Activated T-helper 2 cell treated with anti-CD3 and anti-CD28 coated beads, Interferon-gamma antibody, Interleukin-2, Interleukin-4, amounts not matched to agents 10 μg/mL and 5 μg/mL and 100 μg/mL, durations not matched to agents 14 hours and 24 hours and 36 hours (primary cell): Measurements from ENCODE around the gene GFRA1. TPM values are rescaled to one million over a fixed set of nuclear protein-coding genes. Genes with fewer than 3 reads are reported as not detected.

ENCODE experiments used
- DNase-seq: peaks from one replicate; pipeline ENCODE4 v3.0.0; 2021; ENCODE audit warnings: low spot score
- H3K27ac Mint-ChIP-seq: one replicate; pipeline ENCODE4 v1.8.0; 2021; ENCODE audit warnings: mixed read lengths
- H3K27me3 Mint-ChIP-seq: one replicate; pipeline ENCODE4 v1.8.0; 2021; ENCODE audit warnings: low read depth, mixed read lengths
- H3K36me3 Mint-ChIP-seq: one replicate; pipeline ENCODE4 v1.8.0; 2021; ENCODE audit warnings: low read depth, mixed read lengths
- H3K4me1 Mint-ChIP-seq: one replicate; pipeline ENCODE4 v1.8.0; 2021; ENCODE audit warnings: low read depth, mixed read lengths
- H3K4me3 Mint-ChIP-seq: one replicate; pipeline ENCODE4 v1.8.0; 2021; ENCODE audit warnings: low read depth, mild to moderate bottlenecking, moderate library complexity, mixed read lengths
- H3K9me3 Mint-ChIP-seq: one replicate; pipeline ENCODE4 v1.8.0; 2021; ENCODE audit warnings: mixed read lengths
- intact Hi-C: fragments of 100-400 bp; cut with micrococcal nuclease; formaldehyde crosslinking; loops from one replicate; pipeline ENCODE4 v1.15.1; 2023
- total RNA-seq: library from RNA; stranded (reverse); gene quantifications from 2 replicates; pipeline ENCODE4 v1.2.3, GENCODE V29; 2022

GFRA1 gene
- total RNA-seq = not detected in 2 replicates

GRCh38 chr10:116272440-116273283 is at the start of gene GFRA1:
TSS of gene GFRA1 (minus strand) at chr10:116273206. CDS start at chr10:116272029, 1,177 bp downstream.
- H3K4me1 Mint-ChIP-seq = peaks cover 6% of the 10 kb centered on the region
- no peak within 1 kb of the TSS for H3K4me3 Mint-ChIP-seq
- H3K27me3 Mint-ChIP-seq = peaks cover 66% of the 10 kb centered on the region
- DNase-seq = no peak
- no peaks in the 10 kb centered on the region for H3K9me3 Mint-ChIP-seq
- intact Hi-C loops = loop anchor here (5.0 to 10.0 kb wide), 2 partner anchors 862 to 1275 kb away; partner anchors contain the start of gene VAX1
- H3K36me3 Mint-ChIP-seq = no peaks in the 10 kb centered on the region
- H3K27ac Mint-ChIP-seq = no peak within 1 kb of the TSS

GRCh38 chr10:116316503-116316902 is 43.5 kb upstream of the GFRA1 start:
- H3K4me1 Mint-ChIP-seq = no peaks in the 10 kb centered on the region
- no peaks in the 10 kb centered on the region for H3K27me3 Mint-ChIP-seq
- H3K27ac Mint-ChIP-seq = no peak overlapping the region
- no peaks in the 10 kb centered on the region for H3K9me3 Mint-ChIP-seq
- DNase-seq = no peak
- H3K36me3 Mint-ChIP-seq = no peaks in the 10 kb centered on the region
- intact Hi-C loops = no loop called here
- H3K4me3 Mint-ChIP-seq = no peak overlapping the region

DNA sequence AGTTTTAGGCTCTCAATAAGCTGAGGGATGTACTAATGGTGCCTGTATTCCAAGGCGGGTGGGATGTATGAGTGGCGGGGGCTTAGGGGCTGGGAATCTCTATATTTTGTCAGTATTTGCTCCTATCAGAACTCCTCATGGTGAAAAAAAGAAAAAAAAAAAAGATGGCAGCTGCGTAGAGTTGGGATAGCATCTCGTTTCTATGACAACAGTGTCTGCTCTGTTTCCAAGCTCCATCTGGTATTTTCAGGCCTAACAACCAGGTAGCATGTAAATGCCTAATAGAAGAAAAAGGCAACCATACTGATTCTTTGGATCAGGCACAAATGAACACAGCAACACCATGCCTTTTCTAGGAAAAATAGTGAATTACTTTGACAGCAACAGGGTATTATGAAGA is 39.5 kb upstream of the GFRA1 start:
- Mint-ChIP-seq H3K9me3 (no peaks in the 10 kb centered on the region), H3K36me3 (no peaks in the 10 kb centered on the region), H3K27ac (no peak overlapping the region), H3K4me3 (no peak overlapping the region), H3K4me1 (no peaks in the 10 kb centered on the region), H3K27me3 (no peaks in the 10 kb centered on the region)
- DNase-seq = no peak
- intact Hi-C loops = no loop called here

DNA sequence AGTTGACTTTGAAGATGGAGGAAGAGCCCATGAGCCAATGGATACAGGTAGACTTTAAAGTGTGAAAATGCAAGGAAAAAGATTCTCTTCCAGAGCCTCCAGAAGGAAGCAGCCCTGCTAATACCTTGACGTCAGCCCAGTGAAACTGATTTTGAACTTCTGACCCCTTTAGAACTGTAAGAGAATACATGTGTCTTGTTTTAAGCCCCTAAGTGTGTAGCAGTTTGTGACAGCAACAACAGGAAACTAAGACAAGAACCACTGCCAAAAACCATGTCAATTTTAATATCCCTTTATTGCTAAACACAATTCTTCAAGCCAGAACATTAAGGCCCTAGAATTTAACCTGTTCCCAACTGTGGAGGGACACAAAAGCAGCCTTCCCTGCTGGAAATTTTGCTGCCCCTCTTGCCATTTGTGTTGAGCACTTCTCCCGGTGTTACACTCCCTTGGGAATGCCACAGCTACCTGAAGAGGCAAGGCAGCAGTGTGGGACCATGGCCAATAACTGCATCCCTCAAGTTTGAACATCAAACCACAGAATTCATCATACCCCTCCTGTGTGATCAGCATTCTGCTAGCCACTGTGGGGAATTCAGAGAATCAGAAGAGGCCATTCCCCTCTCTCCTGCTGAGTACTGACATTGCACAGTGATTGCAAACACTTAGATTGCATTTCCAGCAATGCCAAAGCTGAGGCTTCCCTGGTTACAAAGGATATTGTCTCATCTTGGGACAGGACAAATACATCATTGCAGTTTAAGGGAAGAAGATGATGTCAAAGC is 38.9 kb upstream of the GFRA1 start:
- Mint-ChIP-seq H3K27ac (no peak overlapping the region), H3K4me3 (no peak overlapping the region), H3K4me1 (no peaks in the 10 kb centered on the region), H3K27me3 (no peaks in the 10 kb centered on the region), H3K36me3 (no peaks in the 10 kb centered on the region), H3K9me3 (no peaks in the 10 kb centered on the region)
- DNase-seq = no peak
- intact Hi-C loops = no loop called here

DNA sequence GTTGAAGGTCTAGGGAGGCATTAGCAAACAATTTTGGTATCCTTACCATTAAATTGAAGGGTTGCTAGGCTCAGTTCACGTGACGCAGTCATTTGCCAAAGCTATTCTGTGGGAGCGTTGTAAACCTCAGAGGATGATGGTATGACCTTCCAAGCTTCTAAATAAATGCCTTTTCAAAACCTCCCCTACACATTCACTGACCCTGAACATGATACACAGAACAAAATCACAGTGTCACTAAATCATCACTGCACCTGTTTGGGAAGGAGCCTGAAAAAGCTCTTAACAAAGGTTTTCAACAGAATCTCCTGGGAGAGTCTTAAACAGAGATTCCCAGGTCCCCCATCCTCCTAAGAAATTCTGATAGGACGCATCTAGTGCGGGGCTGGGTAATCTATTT is 38.0 kb upstream of the GFRA1 start:
- Mint-ChIP-seq H3K4me3 (no peak overlapping the region), H3K27ac (no peak overlapping the region), H3K36me3 (no peaks in the 10 kb centered on the region), H3K9me3 (no peaks in the 10 kb centered on the region), H3K27me3 (no peaks in the 10 kb centered on the region), H3K4me1 (no peaks in the 10 kb centered on the region)
- intact Hi-C loops = no loop called here
- no peak for DNase-seq

- H3K4me1 Mint-ChIP-seq = no peaks in the 10 kb centered on the region
- no peak overlapping the region for H3K4me3 Mint-ChIP-seq
- no peaks in the 10 kb centered on the region for H3K27me3 Mint-ChIP-seq
- intact Hi-C loops = no loop called here
- H3K27ac Mint-ChIP-seq = no peak overlapping the region
- no peaks in the 10 kb centered on the region for H3K36me3 Mint-ChIP-seq
- no peak for DNase-seq
- H3K9me3 Mint-ChIP-seq = peaks cover 3% of the 10 kb centered on the region
These were observed 34.4 kb upstream of the GFRA1 start for GRCh38 chr10:116307455-116307854.

DNA sequence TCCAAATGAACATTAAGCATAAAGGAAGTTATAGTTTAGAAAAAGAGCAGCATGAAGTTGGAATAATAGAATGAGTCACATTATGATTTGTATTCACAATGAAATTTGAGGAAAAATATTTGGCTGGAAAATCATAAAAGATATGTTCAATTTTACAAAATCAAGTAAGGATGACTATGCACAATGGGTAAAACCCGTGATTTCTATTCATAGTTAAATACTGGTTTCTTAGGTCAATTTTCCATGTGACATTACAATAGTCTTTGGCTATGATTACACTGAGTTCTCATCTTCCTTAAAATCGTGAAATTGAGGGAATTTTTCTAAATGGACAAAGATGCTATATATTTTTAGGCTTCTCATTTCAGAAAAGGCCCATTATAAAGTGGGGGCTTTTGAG is 33.8 kb upstream of the GFRA1 start:
- H3K9me3 Mint-ChIP-seq = peaks cover 3% of the 10 kb centered on the region
- intact Hi-C loops = no loop called here
- H3K36me3 Mint-ChIP-seq = no peaks in the 10 kb centered on the region
- DNase-seq = no peak
- H3K27ac Mint-ChIP-seq = no peak overlapping the region
- H3K4me1 Mint-ChIP-seq = no peaks in the 10 kb centered on the region
- no peak overlapping the region for H3K4me3 Mint-ChIP-seq
- no peaks in the 10 kb centered on the region for H3K27me3 Mint-ChIP-seq

DNA sequence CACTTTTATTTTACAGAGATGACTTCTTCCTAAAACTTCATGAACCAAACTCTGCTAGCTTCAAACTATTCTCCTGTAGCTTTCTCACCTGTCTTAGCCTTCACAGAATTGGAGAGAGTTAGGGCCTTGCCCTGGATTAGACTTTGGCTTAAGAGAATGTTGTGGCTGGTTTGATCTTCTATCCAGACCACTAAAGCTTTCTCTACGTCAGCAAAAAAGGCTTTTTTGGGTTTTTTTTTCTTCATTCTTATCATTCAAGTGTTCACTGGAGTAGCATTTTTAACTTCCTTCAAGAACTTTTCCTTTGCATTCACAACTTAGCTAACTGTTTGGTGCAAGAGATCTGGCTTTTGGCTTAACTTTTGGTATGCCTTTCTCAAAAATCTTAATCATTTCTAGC is 31.9 kb upstream of the GFRA1 start:
- Mint-ChIP-seq H3K27me3 (no peaks in the 10 kb centered on the region), H3K4me3 (no peak overlapping the region), H3K36me3 (no peaks in the 10 kb centered on the region), H3K4me1 (no peaks in the 10 kb centered on the region), H3K27ac (no peak overlapping the region), H3K9me3 (peaks cover 3% of the 10 kb centered on the region)
- intact Hi-C loops = no loop called here
- no peak for DNase-seq

DNA sequence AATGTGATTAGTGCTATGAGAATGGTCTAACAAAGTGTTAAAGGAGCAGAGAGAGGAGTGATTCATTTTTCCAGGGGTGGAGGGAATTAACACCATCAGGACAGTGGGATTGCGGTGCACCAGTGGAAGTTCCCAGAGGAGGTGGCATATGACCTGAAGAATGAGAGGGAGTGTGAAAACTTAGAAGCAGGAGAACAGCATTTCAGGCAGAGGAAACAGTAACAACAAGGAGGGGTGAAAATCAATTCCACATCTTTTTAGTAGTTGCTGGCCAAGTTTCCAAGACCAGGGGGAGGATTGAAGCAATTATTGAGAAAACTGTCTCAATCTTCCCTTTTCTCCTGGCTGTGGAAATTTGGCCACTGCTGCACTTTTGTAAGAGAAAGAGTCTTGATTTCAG is 27.5 kb upstream of the GFRA1 start:
- Mint-ChIP-seq H3K9me3 (peaks cover 3% of the 10 kb centered on the region), H3K4me3 (no peak overlapping the region), H3K27ac (no peak overlapping the region), H3K36me3 (no peaks in the 10 kb centered on the region), H3K4me1 (no peaks in the 10 kb centered on the region), H3K27me3 (no peaks in the 10 kb centered on the region)
- DNase-seq = no peak
- intact Hi-C loops = no loop called here

GRCh38 chr10:116298586-116298985 is 25.6 kb upstream of the GFRA1 start:
- Mint-ChIP-seq H3K9me3 (peaks cover 3% of the 10 kb centered on the region), H3K4me1 (no peaks in the 10 kb centered on the region), H3K36me3 (no peaks in the 10 kb centered on the region), H3K27me3 (no peaks in the 10 kb centered on the region), H3K27ac (no peak overlapping the region), H3K4me3 (no peak overlapping the region)
- no peak for DNase-seq
- intact Hi-C loops = no loop called here

DNA sequence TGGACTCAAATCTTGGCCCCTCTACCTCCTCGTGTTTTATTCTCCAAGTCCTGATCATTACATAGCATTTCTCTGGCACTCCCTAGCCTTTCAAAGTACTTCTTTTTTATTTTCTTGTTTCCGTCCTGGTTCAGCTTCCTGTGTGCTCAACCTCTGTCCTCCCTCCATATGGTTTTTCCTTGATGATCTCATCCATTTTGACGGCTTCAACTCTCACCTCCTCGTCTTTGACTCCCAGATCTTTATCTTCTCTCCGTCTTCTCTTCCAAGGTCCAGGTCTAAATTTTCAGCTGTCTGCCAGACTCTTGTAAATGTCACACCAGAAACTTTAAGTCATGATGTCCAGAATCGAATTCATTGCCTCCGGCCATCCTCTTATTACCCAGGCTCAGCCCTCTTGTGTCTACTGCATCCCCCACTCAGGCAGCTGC is 23.3 kb upstream of the GFRA1 start:
- H3K4me3 Mint-ChIP-seq = no peak overlapping the region
- intact Hi-C loops = no loop called here
- no peaks in the 10 kb centered on the region for H3K4me1 Mint-ChIP-seq
- no peaks in the 10 kb centered on the region for H3K9me3 Mint-ChIP-seq
- no peaks in the 10 kb centered on the region for H3K36me3 Mint-ChIP-seq
- no peaks in the 10 kb centered on the region for H3K27me3 Mint-ChIP-seq
- H3K27ac Mint-ChIP-seq = no peak overlapping the region
- DNase-seq = no peak

GRCh38 chr10:116292493-116292892 is 19.5 kb upstream of the GFRA1 start:
- Mint-ChIP-seq H3K36me3 (no peaks in the 10 kb centered on the region), H3K4me3 (no peak overlapping the region), H3K27me3 (peaks cover 2% of the 10 kb centered on the region), H3K9me3 (no peaks in the 10 kb centered on the region), H3K4me1 (no peaks in the 10 kb centered on the region), H3K27ac (no peak overlapping the region)
- intact Hi-C loops = no loop called here
- no peak for DNase-seq

GRCh38 chr10:116289652-116290051 is 16.6 kb upstream of the GFRA1 start:
- Mint-ChIP-seq H3K4me3 (no peak overlapping the region), H3K9me3 (no peaks in the 10 kb centered on the region), H3K27ac (no peak overlapping the region), H3K4me1 (peaks cover 2% of the 10 kb centered on the region), H3K27me3 (peaks cover 3% of the 10 kb centered on the region), H3K36me3 (no peaks in the 10 kb centered on the region)
- no peak for DNase-seq
- intact Hi-C loops = loop anchor here (10.0 kb wide), 1 partner anchor 585 kb away; no protein-coding TSS in a partner anchor
